Right lobe of liver (tissue), 6 donors: ENCODE measurements around the gene CCDC127. TPM values are rescaled to one million over a fixed set of nuclear protein-coding genes. Genes with fewer than 3 reads are reported as not detected.
A peak's percentile ranks its signal among the peaks of the same experiment; 100 is the strongest.

Experiments used
- ATAC-seq, 4 donors: fragments of 200-7000 bp; cut with Tn5 transposase; one replicate each; pipeline ENCODE4 v1.9.1; 2020; ENCODE audit warnings: mild to moderate bottlenecking in 4 of 4, moderate library complexity in 4 of 4
- DNase-seq, 3 donors: peaks; one replicate each; pipeline ENCODE4 v3.0.0-alpha.2; 2020
- H3K27ac ChIP-seq, 3 donors: fragments of 200-600 bp; one replicate each; pipeline ENCODE4 v1.8.0; 2022
- H3K27me3 ChIP-seq, 2 donors: fragments of 200-600 bp; one replicate each; pipeline ENCODE4 v1.8.0; 2022
- H3K36me3 ChIP-seq, 4 donors: fragments of 200-600 bp; sonication (generic) in 1 of 4; one replicate each; pipeline versions ENCODE4 v1.5.1 to v1.8.0; 2017 to 2022; ENCODE audit warnings: control low read depth in 1 of 4
- H3K4me1 ChIP-seq, 4 donors: fragments of 200-600 bp; sonication (generic) in 1 of 4; one replicate each; pipeline versions ENCODE4 v1.5.1 to v1.8.0; 2017 to 2022; ENCODE audit warnings: control low read depth in 1 of 4
- H3K4me3 ChIP-seq, 3 donors: fragments of 200-600 bp; one replicate each; pipeline ENCODE4 v1.8.0; 2022
- H3K9me3 ChIP-seq, 4 donors: fragments of 200-600 bp; sonication (generic) in 1 of 4; one replicate each; pipeline versions ENCODE4 v1.5.1 to v1.8.0; 2017 to 2022; ENCODE audit warnings: control low read depth in 1 of 4
- CTCF ChIP-seq, 4 donors: fragments of 200-600 bp in 3 of 4; fragments of 450-650 bp in 1 of 4; IDR thresholded peaks; one replicate each; pipeline versions ENCODE4 v1.5.1 to v1.8.0; 2016 to 2022; ENCODE audit warnings: antibody characterized with exemption in 4 of 4, mild to moderate bottlenecking in 2 of 4
- POLR2A ChIP-seq: fragments of 450-650 bp; IDR thresholded peaks from one replicate; pipeline ENCODE4 v1.6.1; 2017; ENCODE audit warnings: antibody characterized with exemption, mild to moderate bottlenecking
- WGBS: methylation state at CpG from one replicate; pipeline ENCODE4 v1.1.6; 2018; ENCODE audit warnings: low coverage, low lambda C conversion rate; ENCODE audit not compliant: insufficient coverage; ENCODE audit errors: missing lambda C conversion rate; 5-methylcytosine and 5-hydroxymethylcytosine counted together
- intact Hi-C, 2 donors: fragments of 100-400 bp; cut with DNase I; formaldehyde crosslinking; loops; one replicate each; pipeline versions ENCODE4 v1.11.2 to v1.14.1; 2022
- total RNA-seq, 6 experiments: library from RNA; depleted of rRNA in 2 of 6; stranded (reverse); fragments of >200 nt in 2 of 6; fragmentation: NEBNext Ultra II Directional in 3 of 6; extraction: Animal tissue kit (Norgen Biotek cat#: 25700) in 3 of 6; gene quantifications; one replicate each; pipeline versions ENCODE4 v1.1.0 to v1.2.4, GENCODE V29; 2016 to 2023
- donor health status: DM: no; HTN: yes; CAD: no.
- donor health status: DM: no; HTN: no; CAD: no.
- donor health status: DM: no; HTN: no; CAD: no.
- donor health status: DM: no; HTN: yes; CAD: no.
- donor health status: DM: no; HTN: yes; CAD: no.

Gene CCDC127
- total RNA-seq, 6 experiments from 2014 or later, result 1.2 to 3.6 (median 2.2) TPM

DNA sequence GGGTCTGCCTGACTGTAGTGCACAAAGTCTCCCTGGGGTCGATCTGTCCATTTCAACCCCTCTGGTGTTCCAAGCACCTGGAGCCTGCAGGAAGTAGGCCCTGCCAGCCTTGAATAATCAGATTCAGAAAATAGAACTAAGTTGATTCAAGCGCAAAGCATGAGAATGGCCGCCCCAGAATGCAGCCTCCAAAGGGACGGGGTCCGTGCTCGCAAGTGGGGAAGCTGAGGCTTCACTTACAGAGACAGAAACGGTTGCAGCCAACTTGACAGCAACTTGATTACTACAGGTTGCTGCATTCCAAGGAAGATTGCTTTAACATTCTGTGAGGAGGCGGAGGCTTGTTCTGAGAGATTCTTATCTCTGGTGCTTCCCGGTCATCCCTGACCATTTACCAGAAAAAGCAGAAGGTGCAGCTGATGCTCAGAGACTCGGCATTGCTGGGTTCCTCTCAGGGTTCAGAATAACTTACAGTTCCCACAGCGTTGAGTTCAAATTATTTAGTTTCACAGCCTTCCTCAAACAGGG lies 41.6 kb downstream of the CCDC127 start:
- no peaks in the 10 kb centered on the region for H3K9me3 ChIP-seq
- no peak overlapping the region for H3K4me3 ChIP-seq
- intact Hi-C loops, result no loop called here
- no peaks in the 10 kb centered on the region for H3K4me1 ChIP-seq
- DNase-seq (no peak), ATAC-seq (no peak)
- H3K36me3 ChIP-seq, result no peaks in the 10 kb centered on the region
- TF ChIP-seq CTCF (IDR thresholded peaks at IDR 0.05) (no peak), POLR2A (no peak)
- no peak overlapping the region for H3K27ac ChIP-seq
- 59% methylated on average over 5 of the region's 11 CpGs for WGBS
- H3K27me3 ChIP-seq, result no peaks in the 10 kb centered on the region

GRCh38 chr5:174876-175465 lies 43.0 kb downstream of the CCDC127 start:
- intact Hi-C loops, result no loop called here
- no peaks in the 10 kb centered on the region for H3K36me3 ChIP-seq
- no peak for ATAC-seq
- H3K27ac ChIP-seq, result no peak overlapping the region
- DNase-seq, result peak in 2 of 3 donors; percentile 35 to 36
- TF ChIP-seq POLR2A (no peak), CTCF (IDR thresholded peaks at IDR 0.05) (no peak)
- no peaks in the 10 kb centered on the region for H3K9me3 ChIP-seq
- WGBS, result 92% methylated on average over 10 of the region's 16 CpGs
- no peaks in the 10 kb centered on the region for H3K27me3 ChIP-seq
- H3K4me1 ChIP-seq, result no peaks in the 10 kb centered on the region
- H3K4me3 ChIP-seq, result no peak overlapping the region

GRCh38 chr5:174291-174600 lies 43.7 kb downstream of the CCDC127 start:
- Histone ChIP-seq H3K9me3 (no peaks in the 10 kb centered on the region), H3K27me3 (no peaks in the 10 kb centered on the region), H3K4me1 (no peaks in the 10 kb centered on the region), H3K4me3 (no peak overlapping the region), H3K36me3 (no peaks in the 10 kb centered on the region), H3K27ac (no peak overlapping the region)
- 48% methylated on average over 2 of the region's 5 CpGs for WGBS
- no peak for ATAC-seq
- intact Hi-C loops, result no loop called here
- peak in 1 of 3 donors; percentile 36 for DNase-seq
- TF ChIP-seq CTCF (IDR thresholded peaks at IDR 0.05) (no peak), POLR2A (no peak)

DNA sequence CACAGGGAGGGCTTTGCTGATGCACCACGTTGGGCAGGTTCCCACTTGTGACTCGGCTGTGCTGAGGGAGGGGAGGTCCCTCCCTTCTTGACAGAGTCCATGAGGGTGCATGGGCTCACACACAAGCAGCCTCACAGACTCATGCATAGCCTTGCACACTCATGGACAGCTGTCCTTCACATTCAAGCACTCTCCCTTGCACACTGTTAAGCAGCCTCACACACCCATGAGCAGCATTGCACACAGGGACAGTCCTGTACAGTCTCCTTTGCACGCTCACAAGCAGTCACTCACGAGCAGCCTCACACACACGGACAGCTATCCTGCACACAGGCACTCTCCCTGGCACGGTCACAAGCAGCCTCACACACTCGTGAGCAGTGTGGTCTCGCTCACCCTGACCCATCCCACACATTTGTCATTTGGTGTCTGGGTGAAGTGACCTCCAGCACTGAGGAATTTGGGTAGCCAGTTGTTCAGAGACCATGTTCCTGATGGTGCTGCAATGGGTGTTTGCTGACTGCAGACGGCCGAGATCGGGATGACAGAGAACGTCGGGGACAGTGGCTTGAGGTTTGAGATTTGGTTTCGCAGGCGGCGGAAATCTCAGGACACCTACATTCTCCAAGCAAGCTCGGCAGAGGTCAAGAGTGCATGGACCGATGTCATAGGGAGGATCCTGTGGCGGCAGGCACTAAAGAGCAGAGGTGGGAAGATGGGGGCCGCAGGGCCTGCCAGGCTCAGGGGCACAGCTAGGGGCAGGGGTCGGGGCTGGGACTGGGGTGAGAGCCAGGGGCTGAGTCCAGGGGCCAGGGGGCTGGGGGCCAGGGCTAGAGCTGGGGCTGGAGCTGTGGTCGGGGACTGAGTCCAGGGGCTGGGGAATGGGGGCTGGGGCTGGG lies 44.3 kb downstream of the CCDC127 start:
- H3K4me3 ChIP-seq, result no peak overlapping the region
- no peaks in the 10 kb centered on the region for H3K27me3 ChIP-seq
- TF ChIP-seq CTCF (IDR thresholded peaks at IDR 0.05), result no peak
- no peak for TF ChIP-seq POLR2A
- ATAC-seq (no peak), DNase-seq (peak in 2 of 3 donors; percentile 31 to 39)
- no peaks in the 10 kb centered on the region for H3K36me3 ChIP-seq
- H3K9me3 ChIP-seq, result no peaks in the 10 kb centered on the region
- H3K27ac ChIP-seq, result no peak overlapping the region
- no peaks in the 10 kb centered on the region for H3K4me1 ChIP-seq
- intact Hi-C loops, result no loop called here
- WGBS, result 57% methylated on average over 13 of the region's 22 CpGs
